ENCODE results near the gene PRTFDC1. TPM values are rescaled to one million over a fixed set of nuclear protein-coding genes. Genes with fewer than 3 reads are reported as not detected.
A peak's percentile ranks its signal among the peaks of the same experiment; 100 is the strongest.

PRTFDC1 gene
- total RNA-seq, 1 experiment from 2014 or later, result not detected

GRCh38 chr10:24988831-24989640 lies 36.6 kb upstream of the PRTFDC1 start:
- no peaks in the 10 kb centered on the region for H3K79me2 ChIP-seq (ENCODE audit: insufficient read depth, low read length)
- H3K4me3 ChIP-seq (replicated peaks in 1 of 2; ENCODE audit: low read depth in 1 of 2, low read length in 2 of 2), result no peak overlapping the region
- RAD21 ChIA-PET (ENCODE audit: low non-redundant PET in 1 of 2, low total read pairs in 2 of 2, uncharacterized antibody in 2 of 2, unreplicated experiment in 2 of 2), result no interaction called here
- no peak overlapping the region for H3K4me2 ChIP-seq (ENCODE audit: low read length)
- ATAC-seq (no peak), DNase-seq (ENCODE audit: low read depth, low spot score) (no peak)
- POLR2A ChIA-PET, result no interaction called here
- H2AFZ ChIP-seq (ENCODE audit: low read depth, low read length, poor library complexity, severe bottlenecking), result peak overlapping the region; percentile 46
- H3K4me1 ChIP-seq (ENCODE audit: control insufficient read depth in 1 of 2, insufficient read depth in 2 of 2, low read length in 2 of 2), result no peaks in the 10 kb centered on the region
- no peaks in the 10 kb centered on the region for H3K9me2 ChIP-seq (ENCODE audit: insufficient read depth)
- TF ChIP-seq ZNF274 (IDR thresholded peaks at IDR 0.05; ENCODE audit: low read depth, low read length), result no peak
- no peak for TF ChIP-seq EGR1 (IDR thresholded peaks at IDR 0.05; ENCODE audit: low read depth)
- TF ChIP-seq SIN3A (IDR thresholded peaks at IDR 0.05; ENCODE audit: low read depth), result no peak
- no peak for TF ChIP-seq RAD21 (IDR thresholded peaks at IDR 0.05; ENCODE audit: low read depth)
- TF ChIP-seq REST (IDR thresholded peaks at IDR 0.05; ENCODE audit: low read depth), result no peak
- no peak for TF ChIP-seq ATF3 (IDR thresholded peaks at IDR 0.05)
- TF ChIP-seq POLR2AphosphoS5 (IDR thresholded peaks at IDR 0.05; ENCODE audit: low read depth, low read length), result no peak
- TF ChIP-seq TCF7L2 (IDR thresholded peaks at IDR 0.05; ENCODE audit: borderline replicate concordance, extremely low read depth, insufficient read depth, insufficient read length), result no peak
- TF ChIP-seq CTCF (IDR thresholded peaks at IDR 0.05 in 2 of 3, conservative IDR thresholded peaks at IDR 0.05 in 1 of 3; ENCODE audit: borderline replicate concordance in 1 of 3, insufficient read depth in 1 of 3, low read depth in 2 of 3, low read length in 2 of 3), result no peak
- TF ChIP-seq POLR2A (IDR thresholded peaks at IDR 0.05; ENCODE audit: borderline replicate concordance, extremely low read depth, insufficient read depth, insufficient read length), result no peak
- TF ChIP-seq ZBTB33 (IDR thresholded peaks at IDR 0.05; ENCODE audit: extremely low read depth, insufficient replicate concordance, low read length), result no peak
- TF ChIP-seq SP1 (IDR thresholded peaks at IDR 0.05; ENCODE audit: low read depth), result no peak
- TF ChIP-seq JUND (IDR thresholded peaks at IDR 0.05), result no peak
- no peak for TF ChIP-seq EZH2phosphoT487 (IDR thresholded peaks at IDR 0.05; ENCODE audit: borderline replicate concordance)
- TF ChIP-seq SRF (IDR thresholded peaks at IDR 0.05; ENCODE audit: low read depth), result no peak
- no peak for TF ChIP-seq ELF1 (IDR thresholded peaks at IDR 0.05; ENCODE audit: borderline replicate concordance, low read depth)
- no TSS peak for BruUV-seq (replicated peaks)
- H4K20me1 ChIP-seq (ENCODE audit: insufficient read depth), result no peaks in the 10 kb centered on the region
- CTCF ChIA-PET, result interaction anchor here (1.2 to 2.1 kb wide), 3 partner anchors 261 to 372 kb away, joined by 5 to 11 read pairs (median 6); no protein-coding TSS in a partner anchor
- no peak overlapping the region for H3K27ac ChIP-seq (ENCODE audit: low read depth, low read length)
- no peaks in the 10 kb centered on the region for H3K27me3 ChIP-seq (ENCODE audit: insufficient read depth, low read length)
- intact Hi-C loops (cut with micrococcal nuclease), result no loop called here
- no peak overlapping the region for H3K9ac ChIP-seq (ENCODE audit: low read length)
- H3K9me3 ChIP-seq (ENCODE audit: control insufficient read depth in 1 of 2, insufficient read depth in 1 of 2, low read depth in 1 of 2, low read length in 2 of 2), result no peaks in the 10 kb centered on the region
- no peaks in the 10 kb centered on the region for H3K36me3 ChIP-seq (ENCODE audit: control insufficient read depth in 1 of 2, insufficient read depth in 2 of 2, low read length in 2 of 2)

Data from HCT116 (cell line).